WERI-Rb-1 (cell line): Measurements from ENCODE around the gene CACNA1I.

Experiments
- DNase-seq: peaks from one replicate; pipeline ENCODE4 v3.0.0-alpha.2; 2020
- H3K27ac ChIP-seq: fragments of 250-450 bp; sonication (Bioruptor Pico); 2 replicates; pipeline ENCODE4 v1.5.1; 2020; ENCODE audit warnings: mild to moderate bottlenecking, moderate library complexity
- H3K27me3 ChIP-seq: fragments of 250-450 bp; sonication (Bioruptor Pico); 2 replicates; pipeline ENCODE4 v1.5.1; 2021; ENCODE audit warnings: mild to moderate bottlenecking, low read depth, moderate library complexity; ENCODE audit not compliant: insufficient read depth, severe bottlenecking
- H3K36me3 ChIP-seq: fragments of 250-450 bp; sonication (Bioruptor Pico); 2 replicates; pipeline ENCODE4 v1.5.1; 2020; ENCODE audit warnings: mild to moderate bottlenecking, moderate library complexity
- H3K4me3 ChIP-seq: 2 replicates; pipeline ENCODE4 v1.5.1; 2011; ENCODE audit warnings: low read depth, mild to moderate bottlenecking, control low read depth, low read length
- H3K9me3 ChIP-seq: fragments of 250-450 bp; sonication (Bioruptor Pico); 2 replicates; pipeline ENCODE4 v1.5.1; 2021; ENCODE audit warnings: mild to moderate bottlenecking, moderate library complexity; ENCODE audit not compliant: severe bottlenecking
- TF ChIP-seq, protein P1 (sequence below): IDR thresholded peaks from 2 replicates; pipeline ENCODE4 v1.5.1; 2011; ENCODE audit warnings: low read depth, mild to moderate bottlenecking, control low read depth, inconsistent platforms, low read length

The CACNA1I gene

DNA sequence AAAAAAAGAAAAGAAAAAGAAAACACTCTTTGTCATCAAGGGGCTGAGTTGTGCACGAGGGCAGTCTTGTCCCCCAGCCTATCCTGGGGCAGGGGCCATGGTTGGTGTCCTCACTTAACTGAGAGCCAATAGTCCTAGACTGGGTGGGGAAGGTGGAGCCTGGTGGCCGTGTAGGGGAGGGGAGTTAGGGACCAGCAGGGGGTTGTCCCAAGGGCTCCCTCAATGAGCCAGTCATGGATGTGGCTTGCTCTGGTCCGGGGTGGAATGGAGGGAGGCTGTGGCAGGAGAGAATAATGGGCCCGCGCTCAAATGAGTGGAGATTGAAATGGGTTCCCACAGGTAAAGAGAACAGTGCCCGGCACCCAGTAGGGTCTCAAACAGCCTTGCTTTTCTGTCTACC is 46.2 kb downstream of the CACNA1I start:
- Histone ChIP-seq H3K36me3 (no peaks in the 10 kb centered on the region; the same call in 1 of the 2 replicates), H3K27me3 (no peaks in the 10 kb centered on the region), H3K9me3 (no peaks in the 10 kb centered on the region), H3K4me3 (no peak overlapping the region), H3K27ac (no peak overlapping the region)
- DNase-seq = no peak
- TF ChIP-seq, protein P1, sequence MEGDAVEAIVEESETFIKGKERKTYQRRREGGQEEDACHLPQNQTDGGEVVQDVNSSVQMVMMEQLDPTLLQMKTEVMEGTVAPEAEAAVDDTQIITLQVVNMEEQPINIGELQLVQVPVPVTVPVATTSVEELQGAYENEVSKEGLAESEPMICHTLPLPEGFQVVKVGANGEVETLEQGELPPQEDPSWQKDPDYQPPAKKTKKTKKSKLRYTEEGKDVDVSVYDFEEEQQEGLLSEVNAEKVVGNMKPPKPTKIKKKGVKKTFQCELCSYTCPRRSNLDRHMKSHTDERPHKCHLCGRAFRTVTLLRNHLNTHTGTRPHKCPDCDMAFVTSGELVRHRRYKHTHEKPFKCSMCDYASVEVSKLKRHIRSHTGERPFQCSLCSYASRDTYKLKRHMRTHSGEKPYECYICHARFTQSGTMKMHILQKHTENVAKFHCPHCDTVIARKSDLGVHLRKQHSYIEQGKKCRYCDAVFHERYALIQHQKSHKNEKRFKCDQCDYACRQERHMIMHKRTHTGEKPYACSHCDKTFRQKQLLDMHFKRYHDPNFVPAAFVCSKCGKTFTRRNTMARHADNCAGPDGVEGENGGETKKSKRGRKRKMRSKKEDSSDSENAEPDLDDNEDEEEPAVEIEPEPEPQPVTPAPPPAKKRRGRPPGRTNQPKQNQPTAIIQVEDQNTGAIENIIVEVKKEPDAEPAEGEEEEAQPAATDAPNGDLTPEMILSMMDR = no peak

DNA sequence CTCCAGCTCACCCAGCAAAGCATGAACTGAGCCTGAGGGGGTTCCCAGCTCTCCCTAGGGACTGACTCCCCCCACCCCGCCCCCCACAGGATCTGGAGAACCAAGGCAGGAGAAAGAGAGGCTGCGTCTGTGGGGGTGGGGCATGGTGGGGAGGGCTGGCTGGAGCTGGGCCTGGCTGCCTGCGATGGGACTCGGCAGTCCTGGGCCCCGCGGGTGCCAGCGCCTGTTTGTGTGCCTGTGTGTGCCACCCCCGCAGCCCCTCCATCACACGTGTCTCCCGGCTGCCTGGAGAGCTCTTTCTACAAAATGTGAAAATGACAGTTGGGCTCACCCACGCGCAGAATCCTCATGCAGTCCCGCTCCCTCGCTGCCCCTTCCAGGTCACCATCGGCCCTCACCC is 46.8 kb downstream of the CACNA1I start:
- Histone ChIP-seq H3K4me3 (no peak overlapping the region), H3K9me3 (no peaks in the 10 kb centered on the region), H3K36me3 (no peaks in the 10 kb centered on the region; the same call in 1 of the 2 replicates), H3K27me3 (no peaks in the 10 kb centered on the region), H3K27ac (no peak overlapping the region)
- DNase-seq = no peak
- TF ChIP-seq, protein P1 = no peak

GRCh38 chr22:39617970-39618757 is 47.6 kb downstream of the CACNA1I start:
- H3K9me3 ChIP-seq = no peaks in the 10 kb centered on the region
- H3K27ac ChIP-seq = no peak overlapping the region
- no peaks in the 10 kb centered on the region; the same call in 1 of the 2 replicates for H3K36me3 ChIP-seq
- no peaks in the 10 kb centered on the region for H3K27me3 ChIP-seq
- no peak for DNase-seq
- TF ChIP-seq, protein P1 = no peak
- no peak overlapping the region for H3K4me3 ChIP-seq

DNA sequence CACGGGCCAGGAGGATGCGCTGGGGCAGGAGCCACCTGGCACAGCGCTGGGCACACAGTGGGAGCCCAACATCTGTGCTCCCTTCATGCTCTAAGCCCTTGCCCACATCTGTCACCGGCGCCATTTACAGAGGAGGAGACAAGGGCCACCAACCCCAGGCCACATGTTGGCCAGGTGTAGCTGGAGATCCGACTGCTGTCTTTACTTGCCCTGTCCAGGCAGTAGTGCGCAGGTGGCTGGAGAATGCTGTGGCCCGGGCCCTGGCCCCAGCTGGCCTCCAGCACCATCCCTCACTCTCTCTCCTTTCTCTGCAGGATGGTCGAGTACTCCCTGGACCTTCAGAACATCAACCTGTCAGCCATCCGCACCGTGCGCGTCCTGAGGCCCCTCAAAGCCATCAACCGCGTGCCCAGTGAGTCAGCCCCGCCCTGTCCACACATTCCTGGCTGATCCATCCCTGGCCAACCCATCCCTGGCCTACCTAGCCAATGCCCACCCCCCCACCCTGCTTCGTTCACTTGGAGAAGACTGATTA is 48.5 kb downstream of the CACNA1I start:
- Histone ChIP-seq H3K4me3 (no peak overlapping the region), H3K36me3 (no peaks in the 10 kb centered on the region; the same call in 1 of the 2 replicates), H3K27ac (no peak overlapping the region), H3K27me3 (no peaks in the 10 kb centered on the region), H3K9me3 (no peaks in the 10 kb centered on the region)
- TF ChIP-seq, protein P1 = no peak
- DNase-seq = no peak

- Histone ChIP-seq H3K27ac (no peak overlapping the region), H3K36me3 (no peaks in the 10 kb centered on the region; the same call in 1 of the 2 replicates), H3K27me3 (no peaks in the 10 kb centered on the region), H3K4me3 (no peak overlapping the region), H3K9me3 (no peaks in the 10 kb centered on the region)
- DNase-seq = no peak
- TF ChIP-seq, protein P1 = no peak
Observed at GRCh38 chr22:39620924-39621690, 50.6 kb downstream of the CACNA1I start.
